GM12878 (cell line): ENCODE measurements around the gene CCR7. TPM values are rescaled to one million over a fixed set of nuclear protein-coding genes. Genes with fewer than 3 reads are reported as not detected.
A peak's percentile ranks its signal among the peaks of the same experiment; 100 is the strongest.

Experiments used
- ATAC-seq: fragments of 200-7000 bp; cut with Tn5 transposase; 3 replicates; pipeline ENCODE4 v1.9.1; 2020; ENCODE audit warnings: mild to moderate bottlenecking, moderate library complexity
- BruUV-seq: library from RNA; stranded (reverse); fragments of 400-500 nt; replicated peaks from 2 replicates; lab custom pipeline; 2021; lab: Mats Ljungman, UMichigan
- CTCF ChIA-PET: fragments of 300-600 bp; sonication (Branson Sonifier 250); formaldehyde crosslinking; extraction: SDS; loops from one replicate; lab custom pipeline; 2021; ENCODE audit warnings: inconsistent platforms; lab: Yijun Ruan, JAX
- POLR2A ChIA-PET: fragments of 350-600 bp; formaldehyde crosslinking; extraction: SDS; loops from one replicate; lab custom pipeline; 2021; ENCODE audit warnings: inconsistent platforms; lab: Charles Lee
- RAD21 ChIA-PET: fragments of 300-600 bp; sonication (Branson Sonifier 250); formaldehyde crosslinking; loops from one replicate; lab custom pipeline; 2023; ENCODE audit warnings: antibody characterized with exemption; ENCODE audit not compliant: unreplicated experiment; lab: Charles Lee
- SMC1A ChIA-PET: fragments of 300-600 bp; sonication (Branson Sonifier 250); formaldehyde crosslinking; loops from one replicate; lab custom pipeline; 2023; ENCODE audit not compliant: unreplicated experiment, uncharacterized antibody; lab: Charles Lee
- DNase-seq: peaks from one replicate; pipeline ENCODE4 v3.0.0-alpha.2; 2011; ENCODE audit warnings: low read depth, low spot score
- FAIRE-seq: peaks from 3 replicates; lab custom pipeline; 2011; peaks lifted over from hg19 to GRCh38; lab: Jason Lieb, UNC
- H2AFZ ChIP-seq: 2 replicates; pipeline ENCODE4 v1.6.0; 2011; ENCODE audit warnings: low read depth, low read length, control low read depth; ENCODE audit not compliant: control insufficient read depth
- H3K27ac ChIP-seq: 2 replicates; pipeline ENCODE4 v1.5.1; 2011; ENCODE audit warnings: control low read depth; ENCODE audit not compliant: control insufficient read depth, insufficient read depth
- H3K27me3 ChIP-seq, 2 experiments: replicated peaks in 1 of 2; 2 replicates each; pipeline versions ENCODE4 v1.6.0 to v1.6.1; 2011; ENCODE audit warnings: low read length in 1 of 2; ENCODE audit not compliant: control insufficient read depth in 2 of 2, insufficient read depth in 2 of 2
- H3K36me3 ChIP-seq, 2 experiments: 2 replicates each; pipeline ENCODE4 v1.5.1; 2011; ENCODE audit warnings: low read length in 1 of 2; ENCODE audit not compliant: control insufficient read depth in 2 of 2, insufficient read depth in 2 of 2
- H3K4me1 ChIP-seq: 2 replicates; pipeline ENCODE4 v1.6.1; 2011; ENCODE audit warnings: mild to moderate bottlenecking, low read length, moderate library complexity, mixed read lengths; ENCODE audit not compliant: control insufficient read depth, insufficient read depth
- H3K4me2 ChIP-seq: 2 replicates; pipeline ENCODE4 v1.6.0; 2011; ENCODE audit warnings: control low read depth; ENCODE audit not compliant: control insufficient read depth, insufficient read depth
- H3K4me3 ChIP-seq: fragments of 200-600 bp; sonication (generic); 2 replicates; pipeline ENCODE4 v1.5.1; 2016
- H3K79me2 ChIP-seq: 2 replicates; pipeline ENCODE4 v1.6.0; 2011; ENCODE audit warnings: low read length; ENCODE audit not compliant: control insufficient read depth, insufficient read depth
- H3K9ac ChIP-seq: 2 replicates; pipeline ENCODE4 v1.8.0; 2011; ENCODE audit warnings: low read length, control low read depth, mixed read lengths; ENCODE audit not compliant: control insufficient read depth, insufficient read depth
- H3K9me3 ChIP-seq: replicated peaks from 3 replicates; pipeline ENCODE4 v1.5.1; 2011; ENCODE audit warnings: mild to moderate bottlenecking, low read length; ENCODE audit not compliant: control insufficient read depth, insufficient read depth
- H4K20me1 ChIP-seq: 2 replicates; pipeline ENCODE4 v1.6.0; 2011; ENCODE audit not compliant: control insufficient read depth, insufficient read depth
- CHD1 ChIP-seq: IDR thresholded peaks from 2 replicates; pipeline ENCODE4 v1.6.1; 2012; ENCODE audit warnings: low read depth, low read length, improper control_type of control experiment
- MXI1 ChIP-seq: fragments of 150-350 bp; IDR thresholded peaks from 2 replicates; pipeline ENCODE4 v1.6.1; 2011; ENCODE audit warnings: low read depth, mild to moderate bottlenecking, inconsistent platforms, low read length, improper control_type of control experiment
- PML ChIP-seq: IDR thresholded peaks from 2 replicates; pipeline ENCODE4 v1.6.1; 2012; ENCODE audit warnings: low read length, inconsistent platforms
- POLR2A ChIP-seq: IDR thresholded peaks from 2 replicates; pipeline ENCODE4 v1.6.1; 2011; ENCODE audit warnings: low read depth, mild to moderate bottlenecking, low read length
- POLR2AphosphoS2 ChIP-seq: IDR thresholded peaks from 2 replicates; pipeline ENCODE4 v1.6.1; 2011; ENCODE audit warnings: low read depth, mild to moderate bottlenecking, low read length, improper control_type of control experiment, moderate library complexity
- POLR2AphosphoS5 ChIP-seq: IDR thresholded peaks from 2 replicates; pipeline ENCODE4 v1.6.1; 2011; ENCODE audit warnings: mild to moderate bottlenecking, low read length, inconsistent platforms
- RFX5 ChIP-seq: IDR thresholded peaks from 2 replicates; pipeline ENCODE4 v1.6.1; 2011; ENCODE audit warnings: low read depth, low read length, improper control_type of control experiment
- SMAD1 ChIP-seq: fragments of 450-650 bp; IDR thresholded peaks from 2 replicates; pipeline ENCODE4 v1.6.1; 2018; ENCODE audit warnings: mild to moderate bottlenecking, low read depth; ENCODE audit not compliant: partially characterized antibody
- SMAD5 ChIP-seq: IDR thresholded peaks from 2 replicates; pipeline ENCODE4 v1.6.1; 2016; ENCODE audit warnings: antibody characterized with exemption, low read depth
- WRNIP1 ChIP-seq: IDR thresholded peaks from 2 replicates; pipeline ENCODE4 v1.6.1; 2011; ENCODE audit warnings: low read depth, low read length, improper control_type of control experiment, borderline replicate concordance
- ZNF24 ChIP-seq: fragments of 450-650 bp; IDR thresholded peaks from 2 replicates; pipeline ENCODE4 v1.6.1; 2017; ENCODE audit warnings: antibody characterized with exemption, mild to moderate bottlenecking
- ZNF622 ChIP-seq: fragments of 450-650 bp; IDR thresholded peaks from 2 replicates; pipeline ENCODE4 v1.6.1; 2017; ENCODE audit warnings: mild to moderate bottlenecking, inconsistent platforms
- ZSCAN29 ChIP-seq: fragments of 450-650 bp; IDR thresholded peaks from 2 replicates; pipeline ENCODE4 v1.6.1; 2017; ENCODE audit warnings: mild to moderate bottlenecking, moderate library complexity
- WGBS: methylation state at CpG from one replicate; pipeline ENCODE4 v1.1.6; 2016; ENCODE audit warnings: low lambda C conversion rate; ENCODE audit not compliant: insufficient replicate concordance, insufficient coverage; ENCODE audit errors: missing lambda C conversion rate; 5-methylcytosine and 5-hydroxymethylcytosine counted together
- in situ Hi-C: fragments of 300-500 bp; cut with MboI; formaldehyde crosslinking; loops from 9 replicates; pipeline ENCODE4 v1.14.3; 2018; ENCODE audit warnings: mixed read lengths
- intact Hi-C: fragments of 100-400 bp; cut with micrococcal nuclease; formaldehyde crosslinking; loops from one replicate; pipeline ENCODE4 v1.14.2; 2022; ENCODE audit not compliant: unreplicated experiment
- polyA plus RNA-seq, 11 experiments: library from polyadenylated mRNA; depleted of rRNA in 4 of 11; unstranded in 6 of 11; stranded (reverse) in 5 of 11; fragments of >200 nt; fragmentation: Nextera tagmentation in 4 of 11; fragmentation: Illumina TruSeq in 1 of 11; extraction: Ambion mirVana in 4 of 11; extraction: Trizol in 1 of 11; gene quantifications; 1 replicate in 1 of 11; 2 replicates in 10 of 11; pipeline versions ENCODE4 v1.2.1 to v1.2.3, GENCODE V29; 2011 to 2016; ENCODE audit warnings: inconsistent platforms in 2 of 11, missing spikeins in 2 of 11, low read depth in 1 of 11
- total RNA-seq, 4 experiments: library from RNA; depleted of rRNA in 3 of 4; stranded (reverse); fragments of >200 nt in 3 of 4; fragmentation: Illumina TruSeq in 1 of 4; extraction: Trizol in 1 of 4; gene quantifications; 2 replicates each; pipeline versions ENCODE4 v1.2.1 to v1.2.3, GENCODE V29; 2013 to 2021
- TF ChIP-seq, protein P1 (sequence below): IDR thresholded peaks from 2 replicates; pipeline ENCODE4 v1.6.1; 2012; ENCODE audit warnings: low read length, inconsistent platforms
- TF ChIP-seq, protein P2 (sequence below): IDR thresholded peaks from 2 replicates; pipeline ENCODE4 v1.6.1; 2011; ENCODE audit warnings: mild to moderate bottlenecking, low read depth, low read length, moderate library complexity; ENCODE audit not compliant: insufficient replicate concordance

Gene CCR7
- total and polyA plus RNA-seq, 10 of the 15 experiments (the other 5 are each of a cell fraction or from before 2014, with no cell fraction given): 131 to 1,171 (median 260) TPM

DNA sequence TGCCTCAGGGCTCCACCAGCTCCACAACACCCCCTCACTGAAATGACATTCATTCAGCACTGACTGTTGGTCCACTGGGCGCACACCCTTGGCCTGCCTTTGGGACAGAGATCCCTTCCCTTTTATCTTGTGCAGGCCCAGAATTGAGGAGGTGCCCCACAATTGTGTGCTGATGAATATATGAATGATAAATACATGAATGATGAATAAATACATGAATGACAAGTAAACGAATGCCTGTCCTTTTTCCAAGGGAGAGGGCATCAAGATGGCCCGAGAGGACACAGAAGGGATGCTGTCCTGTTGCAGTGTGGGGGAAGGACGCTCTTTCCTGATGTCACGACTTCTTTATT is 5.7 kb downstream of the CCR7 start:
- 0 out of 2 replicates have a peak, but pooled peaks have one; percentile 14 for TF ChIP-seq ZNF24
- TF ChIP-seq SMAD5: peak; percentile 23; the same call in 1 of the 2 replicates
- TF ChIP-seq POLR2AphosphoS5: peak; percentile 31
- peak; percentile 58; the same call in 1 of the 2 replicates for TF ChIP-seq POLR2AphosphoS2
- 0 out of 2 replicates have a peak, but pooled peaks have one; percentile 4 for TF ChIP-seq POLR2A
- TF ChIP-seq ZSCAN29: no peak
- TF ChIP-seq CHD1: 0 out of 2 replicates have a peak, but pooled peaks have one; percentile 10
- TF ChIP-seq, protein P1, sequence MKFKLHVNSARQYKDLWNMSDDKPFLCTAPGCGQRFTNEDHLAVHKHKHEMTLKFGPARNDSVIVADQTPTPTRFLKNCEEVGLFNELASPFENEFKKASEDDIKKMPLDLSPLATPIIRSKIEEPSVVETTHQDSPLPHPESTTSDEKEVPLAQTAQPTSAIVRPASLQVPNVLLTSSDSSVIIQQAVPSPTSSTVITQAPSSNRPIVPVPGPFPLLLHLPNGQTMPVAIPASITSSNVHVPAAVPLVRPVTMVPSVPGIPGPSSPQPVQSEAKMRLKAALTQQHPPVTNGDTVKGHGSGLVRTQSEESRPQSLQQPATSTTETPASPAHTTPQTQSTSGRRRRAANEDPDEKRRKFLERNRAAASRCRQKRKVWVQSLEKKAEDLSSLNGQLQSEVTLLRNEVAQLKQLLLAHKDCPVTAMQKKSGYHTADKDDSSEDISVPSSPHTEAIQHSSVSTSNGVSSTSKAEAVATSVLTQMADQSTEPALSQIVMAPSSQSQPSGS: 0 out of 2 replicates have a peak, but pooled peaks have one; percentile 15
- TF ChIP-seq MXI1: 0 out of 2 replicates have a peak, but pooled peaks have one; percentile 22
- peak; percentile 27 for TF ChIP-seq SMAD1
- TF ChIP-seq RFX5: no peak
- 0 out of 2 replicates have a peak, but pooled peaks have one; percentile 60 for TF ChIP-seq WRNIP1
- TF ChIP-seq ZNF622: no peak
- TF ChIP-seq, protein P2, sequence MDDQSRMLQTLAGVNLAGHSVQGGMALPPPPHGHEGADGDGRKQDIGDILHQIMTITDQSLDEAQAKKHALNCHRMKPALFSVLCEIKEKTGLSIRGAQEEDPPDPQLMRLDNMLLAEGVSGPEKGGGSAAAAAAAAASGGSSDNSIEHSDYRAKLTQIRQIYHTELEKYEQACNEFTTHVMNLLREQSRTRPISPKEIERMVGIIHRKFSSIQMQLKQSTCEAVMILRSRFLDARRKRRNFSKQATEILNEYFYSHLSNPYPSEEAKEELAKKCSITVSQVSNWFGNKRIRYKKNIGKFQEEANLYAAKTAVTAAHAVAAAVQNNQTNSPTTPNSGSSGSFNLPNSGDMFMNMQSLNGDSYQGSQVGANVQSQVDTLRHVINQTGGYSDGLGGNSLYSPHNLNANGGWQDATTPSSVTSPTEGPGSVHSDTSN: no peak
- peak; percentile 59; the same call in 1 of the 2 replicates for TF ChIP-seq PML
- DNase-seq (no peak), ATAC-seq (no peak), FAIRE-seq (no peak)
- RAD21 ChIA-PET: interaction anchor here (0.9 to 21.1 kb wide), 17 partner anchors 8 to 1104 kb away, joined by 3 to 514 read pairs (median 10); partner anchors contain the start of genes IGFBP4 and TOP2A
- H3K4me3 ChIP-seq: peak overlapping the region; percentile 70
- H3K4me1 ChIP-seq: peaks cover 37% of the 10 kb centered on the region
- 67% methylated on average over 5 of the region's 5 CpGs for WGBS
- H3K27me3 ChIP-seq: no peaks in the 10 kb centered on the region
- H4K20me1 ChIP-seq: peaks cover 5% of the 10 kb centered on the region
- no peaks in the 10 kb centered on the region for H3K9me3 ChIP-seq
- CTCF ChIA-PET: interaction anchor here (0.6 to 12.8 kb wide), 24 partner anchors 10 to 205 kb away, joined by 3 to 318 read pairs (median 6); partner anchors contain the start of genes IGFBP4 and TOP2A
- H3K4me2 ChIP-seq: peak overlapping the region; percentile 80
- intact Hi-C loops (no loop called here), in situ Hi-C loops (no loop called here)
- no peak overlapping the region for H2AFZ ChIP-seq
- BruUV-seq: no TSS peak
- SMC1A ChIA-PET: interaction anchor here (0.9 to 21.2 kb wide), 18 partner anchors 11 to 195 kb away, joined by 3 to 430 read pairs (median 6); partner anchors contain the start of genes GJD3 and TOP2A
- H3K36me3 ChIP-seq: peaks cover 25 to 46% of the 10 kb centered on the region in 2 experiments; a peak in 3 of 4 replicates
- peak overlapping the region; percentile 76 for H3K9ac ChIP-seq
- H3K79me2 ChIP-seq: peaks cover 51% of the 10 kb centered on the region
- peak overlapping the region; percentile 98 for H3K27ac ChIP-seq
- POLR2A ChIA-PET: interaction anchor here (1.6 to 9.5 kb wide), 7 partner anchors 11 to 259 kb away, joined by 4 to 97 read pairs (median 50); no protein-coding TSS in a partner anchor
